Stimulated activated CD8-positive, alpha-beta memory T cell treated with anti-CD3 and anti-CD28 coated beads, Interleukin-7, amount 100 ng/mL, for 24 hours (primary cell): ENCODE results near the gene FN3K.

ENCODE experiments used
- DNase-seq: peaks from one replicate; pipeline ENCODE4 v3.0.0-alpha.2; 2020; ENCODE audit warnings: low read depth

FN3K gene

DNA sequence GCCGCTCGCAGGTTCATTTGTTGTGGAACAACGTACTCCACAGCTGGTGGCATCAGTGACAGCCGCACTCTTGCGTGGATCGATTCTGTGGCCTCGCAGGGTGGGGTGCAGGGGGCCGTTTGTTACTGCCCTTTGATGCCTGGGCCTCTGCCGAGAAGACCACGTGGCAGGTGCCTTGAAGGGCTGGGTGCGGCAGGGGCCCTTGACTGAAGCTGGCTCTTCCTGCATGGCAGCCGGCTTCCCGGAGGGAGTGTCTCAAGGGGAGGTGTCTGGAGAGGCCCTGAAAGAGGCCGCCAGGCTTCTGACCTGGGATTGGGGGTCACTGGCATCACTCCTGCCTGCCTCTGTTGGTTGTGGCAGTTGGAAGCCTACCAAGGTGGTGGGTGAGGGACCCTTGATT lies 60.2 kb downstream of the FN3K start:
- no peak for DNase-seq

DNA sequence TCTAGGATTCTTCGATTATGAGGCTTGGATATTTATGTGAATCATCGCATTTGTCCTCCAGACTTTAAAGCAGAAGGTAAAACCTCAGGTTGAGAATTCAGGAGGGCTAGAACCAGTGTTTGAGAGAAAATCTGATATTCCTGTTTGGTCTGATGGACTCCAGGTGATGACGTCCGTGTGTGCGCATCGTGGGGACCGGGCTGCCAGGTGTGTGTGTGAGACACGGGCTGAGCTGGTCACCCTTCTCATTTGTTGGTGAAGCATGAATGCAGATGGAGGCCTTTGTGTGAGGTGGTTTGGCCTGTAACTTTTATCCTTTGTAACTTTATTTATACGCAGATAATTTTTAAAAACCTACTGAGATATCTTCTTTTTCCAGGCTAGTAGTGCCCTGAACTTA lies 61.6 kb downstream of the FN3K start:
- DNase-seq = no peak

DNA sequence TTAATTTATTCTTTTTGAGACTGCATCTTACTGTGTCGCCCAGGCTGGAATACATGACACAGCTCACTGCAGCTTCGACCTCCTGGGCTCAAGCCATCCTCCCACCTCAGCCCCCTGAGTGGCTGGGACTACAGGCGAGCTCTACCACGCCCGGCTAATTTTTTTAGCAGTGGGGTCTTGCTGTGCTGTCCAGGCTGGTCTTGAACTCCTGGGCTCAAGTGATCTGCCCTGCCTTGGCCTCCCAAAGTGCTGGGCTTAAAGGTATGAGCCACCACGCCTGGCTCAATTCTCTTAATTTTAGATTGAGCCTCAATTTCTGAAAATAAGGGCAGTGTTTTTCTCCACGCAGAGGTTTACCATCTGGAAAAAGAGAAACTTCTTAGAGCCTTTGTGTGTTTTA lies 63.3 kb downstream of the FN3K start:
- DNase-seq = no peak

DNA sequence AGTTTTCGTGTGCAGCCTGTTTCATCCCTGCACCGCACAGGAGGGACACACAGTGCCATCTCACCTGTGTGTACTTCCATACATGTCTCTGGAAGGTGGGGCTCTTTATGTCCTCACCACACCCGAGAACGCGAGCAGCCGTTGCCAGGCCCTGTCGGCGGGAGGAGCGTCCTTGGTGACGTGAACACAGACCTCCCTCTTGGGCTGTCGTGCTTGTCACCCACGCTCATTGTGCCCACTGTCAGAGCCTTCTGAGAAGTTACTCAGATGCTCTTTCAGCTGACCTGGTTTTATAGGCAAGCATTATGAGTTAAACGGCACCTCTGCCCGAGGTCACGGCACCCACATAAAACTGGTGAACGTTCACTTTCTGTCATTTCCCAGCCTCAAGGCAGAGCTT lies 64.2 kb downstream of the FN3K start:
- no peak for DNase-seq
